ENCODE data around the gene NIPAL1. TPM values are rescaled to one million over a fixed set of nuclear protein-coding genes. Genes with fewer than 3 reads are reported as not detected.

NIPAL1 gene
- total and polyA plus RNA-seq, 2 experiments from 2014 or later: 0.95 to 3.7 TPM

GRCh38 chr4:48039561-48039960 is 23.0 kb downstream of the NIPAL1 start:
- H3K4me2 ChIP-seq (ENCODE audit: unreplicated experiment): no peak overlapping the region
- H3K27ac ChIP-seq: no peak overlapping the region
- in situ Hi-C loops (cut with MboI): no loop called here

GRCh38 chr4:48041535-48042137 is 25.1 kb downstream of the NIPAL1 start:
- Histone ChIP-seq H3K9me3 (ENCODE audit: low read depth) (no peaks in the 10 kb centered on the region), H3K79me2 (ENCODE audit: insufficient read depth) (no peaks in the 10 kb centered on the region), H3K9me2 (ENCODE audit: insufficient read depth) (no peaks in the 10 kb centered on the region), H3K9ac (no peak overlapping the region), H3F3A (ENCODE audit: insufficient read depth) (no peaks in the 10 kb centered on the region), H3K4me3 (no peak overlapping the region), H3K27me3 (replicated peaks; ENCODE audit: insufficient read depth) (peaks cover 3% of the 10 kb centered on the region), H3K4me2 (ENCODE audit: unreplicated experiment) (no peak overlapping the region), H2AFZ (no peak overlapping the region), H3K27ac (no peak overlapping the region), H3K36me3 (ENCODE audit: low read depth) (no peaks in the 10 kb centered on the region), H4K20me1 (ENCODE audit: insufficient read depth) (no peaks in the 10 kb centered on the region), H3K4me1 (ENCODE audit: insufficient read depth) (no peaks in the 10 kb centered on the region)
- in situ Hi-C loops (cut with MboI): no loop called here
- TF ChIP-seq EZH2phosphoT487 (IDR thresholded peaks at IDR 0.05; ENCODE audit: insufficient read depth, low read depth) (no peak), EZH2 (IDR thresholded peaks at IDR 0.05; ENCODE audit: insufficient read depth, poor library complexity, severe bottlenecking) (no peak)
- WGBS, 2 experiments (ENCODE audit: low coverage in 1 of 2, low lambda C conversion rate in 2 of 2, missing lambda C conversion rate in 2 of 2): 65 to 71% methylated on average over 4 of the region's 4 CpGs
- no peak for DNase-seq

More at GRCh38 chr4:48039561-48039960, 23.0 kb downstream of the NIPAL1 start:
- no peak overlapping the region for H3K4me3 ChIP-seq
- H3K4me1 ChIP-seq (ENCODE audit: insufficient read depth): no peaks in the 10 kb centered on the region
- H3K9ac ChIP-seq: no peak overlapping the region
- TF ChIP-seq EZH2phosphoT487 (IDR thresholded peaks at IDR 0.05; ENCODE audit: insufficient read depth, low read depth): no peak
- no peak for TF ChIP-seq EZH2 (IDR thresholded peaks at IDR 0.05; ENCODE audit: insufficient read depth, poor library complexity, severe bottlenecking)
- no peaks in the 10 kb centered on the region for H3F3A ChIP-seq (ENCODE audit: insufficient read depth)
- H3K9me2 ChIP-seq (ENCODE audit: insufficient read depth): no peaks in the 10 kb centered on the region
- no peaks in the 10 kb centered on the region for H3K79me2 ChIP-seq (ENCODE audit: insufficient read depth)
- H3K27me3 ChIP-seq (replicated peaks; ENCODE audit: insufficient read depth): peaks cover 3% of the 10 kb centered on the region; the same call in 1 of the 2 replicates
- no peaks in the 10 kb centered on the region for H3K36me3 ChIP-seq (ENCODE audit: low read depth)
- DNase-seq: no peak
- no peaks in the 10 kb centered on the region for H4K20me1 ChIP-seq (ENCODE audit: insufficient read depth)
- no peaks in the 10 kb centered on the region for H3K9me3 ChIP-seq (ENCODE audit: low read depth)
- no peak overlapping the region for H2AFZ ChIP-seq

- no peak for DNase-seq
- Histone ChIP-seq H3K27me3 (replicated peaks; ENCODE audit: insufficient read depth) (peaks cover 3% of the 10 kb centered on the region), H3K79me2 (ENCODE audit: insufficient read depth) (no peaks in the 10 kb centered on the region), H3K4me1 (ENCODE audit: insufficient read depth) (no peaks in the 10 kb centered on the region), H2AFZ (no peak overlapping the region), H4K20me1 (ENCODE audit: insufficient read depth) (no peaks in the 10 kb centered on the region), H3K36me3 (ENCODE audit: low read depth) (no peaks in the 10 kb centered on the region), H3K9ac (no peak overlapping the region), H3K27ac (no peak overlapping the region), H3K9me2 (ENCODE audit: insufficient read depth) (no peaks in the 10 kb centered on the region), H3F3A (ENCODE audit: insufficient read depth) (no peaks in the 10 kb centered on the region), H3K9me3 (ENCODE audit: low read depth) (no peaks in the 10 kb centered on the region), H3K4me2 (ENCODE audit: unreplicated experiment) (no peak overlapping the region), H3K4me3 (no peak overlapping the region)
- TF ChIP-seq EZH2phosphoT487 (IDR thresholded peaks at IDR 0.05; ENCODE audit: insufficient read depth, low read depth) (no peak), EZH2 (IDR thresholded peaks at IDR 0.05; ENCODE audit: insufficient read depth, poor library complexity, severe bottlenecking) (no peak)
- in situ Hi-C loops (cut with MboI): no loop called here
- 47% methylated on average over 3 of the region's 3 CpGs for WGBS, 2 experiments (ENCODE audit: low coverage in 1 of 2, low lambda C conversion rate in 2 of 2, missing lambda C conversion rate in 2 of 2)
Measured at GRCh38 chr4:48042979-48043461, 26.4 kb downstream of the NIPAL1 start.

GRCh38 chr4:48043504-48043903 is 26.9 kb downstream of the NIPAL1 start:
- Histone ChIP-seq H4K20me1 (ENCODE audit: insufficient read depth) (no peaks in the 10 kb centered on the region), H3K4me3 (no peak overlapping the region), H3K4me1 (ENCODE audit: insufficient read depth) (no peaks in the 10 kb centered on the region), H3K9me3 (ENCODE audit: low read depth) (no peaks in the 10 kb centered on the region), H3K27ac (no peak overlapping the region), H3K9ac (no peak overlapping the region), H3K27me3 (replicated peaks; ENCODE audit: insufficient read depth) (peaks cover 3% of the 10 kb centered on the region), H3K79me2 (ENCODE audit: insufficient read depth) (no peaks in the 10 kb centered on the region), H3K9me2 (ENCODE audit: insufficient read depth) (no peaks in the 10 kb centered on the region), H3K4me2 (ENCODE audit: unreplicated experiment) (no peak overlapping the region), H3F3A (ENCODE audit: insufficient read depth) (no peaks in the 10 kb centered on the region), H2AFZ (no peak overlapping the region), H3K36me3 (ENCODE audit: low read depth) (no peaks in the 10 kb centered on the region)
- no peak for DNase-seq
- no peak for TF ChIP-seq EZH2phosphoT487 (IDR thresholded peaks at IDR 0.05; ENCODE audit: insufficient read depth, low read depth)
- no peak for TF ChIP-seq EZH2 (IDR thresholded peaks at IDR 0.05; ENCODE audit: insufficient read depth, poor library complexity, severe bottlenecking)
- in situ Hi-C loops (cut with MboI): no loop called here
- 39 to 40% methylated on average over 2 of the region's 2 CpGs for WGBS, 2 experiments (ENCODE audit: low coverage in 1 of 2, low lambda C conversion rate in 2 of 2, missing lambda C conversion rate in 2 of 2)
